HPDE6-E6E7 (cell line): ENCODE results near the gene C4orf54.

Source experiments
- DNase-seq: peaks from one replicate; pipeline ENCODE4 v3.0.0; 2011; ENCODE audit warnings: missing footprints; ENCODE audit errors: extremely low spot score

Gene C4orf54

DNA sequence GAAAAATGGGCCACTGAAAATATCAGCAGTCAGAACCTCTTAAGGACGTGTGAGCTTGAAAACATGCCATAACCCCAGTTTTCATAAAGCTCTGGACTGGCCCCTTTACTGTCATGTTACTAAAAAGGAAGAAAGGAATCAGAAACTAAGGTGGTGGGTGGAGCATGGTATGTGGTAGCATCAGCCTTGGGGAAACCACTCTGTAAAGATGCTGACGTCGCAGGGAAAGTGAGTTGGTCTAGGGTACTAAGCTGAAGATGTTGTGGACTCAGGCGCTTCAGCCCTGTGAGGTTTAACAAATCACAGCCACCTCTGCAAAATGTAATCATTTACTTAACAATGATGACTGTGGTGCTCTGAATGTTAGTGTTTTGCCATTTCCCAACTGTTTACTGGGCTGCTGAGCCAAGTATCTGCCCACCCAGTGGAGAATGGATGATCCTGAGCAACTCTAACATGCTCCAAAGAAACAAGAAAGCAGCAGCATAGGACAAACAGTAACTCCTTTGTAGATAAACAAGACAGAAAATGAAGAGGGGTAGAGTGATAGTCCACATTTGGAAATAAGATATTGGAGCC, 33.4 kb downstream of the C4orf54 start:
- DNase-seq: no peak

DNA sequence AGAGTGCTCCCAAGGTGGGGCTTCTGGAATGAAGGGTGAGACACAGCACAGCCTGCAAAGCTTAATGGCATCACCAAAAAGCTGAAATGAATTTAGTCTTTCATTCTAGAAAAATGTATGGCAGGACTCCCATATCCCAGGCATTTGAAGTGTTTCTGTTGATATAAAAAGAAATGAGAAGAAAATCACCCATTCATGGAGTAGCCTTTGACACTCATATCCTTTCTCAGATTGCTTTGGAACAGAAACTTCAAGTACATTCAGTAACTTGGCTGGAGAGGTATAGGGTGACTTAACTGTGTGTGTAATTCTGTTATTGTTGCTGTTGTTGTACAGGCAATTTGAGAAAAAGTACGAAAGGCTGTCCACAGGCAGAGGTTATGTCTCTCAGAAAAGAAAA, 35.3 kb downstream of the C4orf54 start:
- DNase-seq: no peak

DNA sequence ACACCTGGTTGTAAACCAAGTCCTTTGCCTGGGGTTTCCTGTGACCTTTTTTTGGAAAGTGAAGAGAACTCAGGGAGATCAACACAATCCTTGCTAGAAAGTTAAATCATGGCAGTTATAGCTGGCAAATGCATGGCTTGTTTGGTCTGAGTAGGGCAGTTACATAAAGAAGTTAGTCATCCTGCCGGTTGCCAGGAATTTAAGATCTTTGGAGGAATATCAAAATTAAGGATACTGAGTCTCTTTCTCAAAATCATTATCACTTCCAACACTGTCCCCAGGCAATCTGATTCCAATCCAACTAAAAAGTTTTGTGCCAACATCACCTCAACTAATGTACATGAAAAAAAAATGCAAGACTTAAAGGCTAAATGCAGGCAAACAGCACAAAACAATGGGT, 40.3 kb downstream of the C4orf54 start:
- no peak for DNase-seq

DNA sequence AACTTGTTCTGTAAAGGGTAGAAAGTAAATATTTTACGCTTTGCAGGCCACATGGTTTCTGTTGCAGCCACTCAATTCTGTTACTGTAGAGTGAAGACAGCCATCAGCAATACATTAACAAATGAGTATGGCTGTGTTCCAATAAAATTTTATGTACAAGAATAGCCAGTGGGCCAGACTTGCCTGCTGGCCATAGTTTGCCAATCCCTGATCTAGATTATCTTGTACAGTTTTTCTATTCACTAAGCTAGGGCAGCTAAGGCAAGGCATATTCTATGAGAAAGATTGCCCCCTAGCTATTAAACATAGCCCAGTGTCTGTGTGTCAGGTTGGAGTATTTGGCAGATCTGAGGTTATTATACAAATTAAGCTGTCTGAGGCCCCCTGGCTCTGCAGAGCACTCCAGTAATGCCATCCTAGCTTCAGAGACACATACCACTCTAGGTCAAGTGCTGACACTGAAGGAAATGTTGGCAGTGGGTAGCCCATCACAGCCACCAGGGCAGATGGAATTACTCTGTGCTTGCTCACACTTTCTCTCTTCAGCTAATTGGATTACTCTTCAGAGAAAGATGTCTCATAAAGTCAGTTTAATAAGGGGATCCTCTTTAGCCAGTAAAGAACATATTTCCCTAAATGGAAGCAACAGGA, 42.3 kb downstream of the C4orf54 start:
- no peak for DNase-seq

DNA sequence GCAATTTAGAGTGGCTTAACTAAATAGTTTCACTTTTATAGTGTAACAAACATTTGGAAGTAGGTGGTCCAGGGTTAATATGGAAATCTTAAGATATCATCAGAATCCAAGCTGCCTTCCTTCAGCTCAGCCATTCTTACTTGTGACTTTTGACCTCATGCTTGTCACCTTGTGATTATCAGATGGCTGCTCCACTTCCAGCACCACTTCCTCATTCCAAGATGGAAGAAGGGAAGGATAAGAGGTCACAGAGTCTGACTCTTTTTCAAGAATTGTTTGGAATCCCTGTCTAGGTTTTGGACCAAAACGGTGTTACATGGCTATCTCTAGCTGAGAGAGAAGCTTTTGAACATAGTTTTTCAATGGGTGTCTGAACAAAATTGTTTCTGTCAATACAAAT, 43.1 kb downstream of the C4orf54 start:
- no peak for DNase-seq

DNA sequence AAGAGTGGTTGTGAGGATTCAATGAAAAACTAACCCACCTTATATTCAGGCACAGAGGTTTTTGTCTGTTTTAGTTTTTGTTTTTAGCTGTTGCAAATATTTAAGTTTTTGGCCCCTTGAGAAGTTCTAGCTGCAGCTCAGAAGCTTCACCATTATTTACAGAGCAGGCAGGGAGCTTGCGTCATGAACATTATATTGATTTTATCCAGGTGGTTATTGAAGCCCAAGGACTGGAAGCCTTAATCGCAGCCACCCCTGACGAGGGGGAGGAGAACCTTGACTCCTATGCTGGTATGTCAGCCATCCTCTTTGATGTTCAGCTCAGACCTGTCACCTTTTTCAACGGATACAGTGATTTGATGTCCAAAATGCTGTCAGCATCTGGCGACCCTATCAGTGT, 44.9 kb downstream of the C4orf54 start:
- DNase-seq: no peak

DNA sequence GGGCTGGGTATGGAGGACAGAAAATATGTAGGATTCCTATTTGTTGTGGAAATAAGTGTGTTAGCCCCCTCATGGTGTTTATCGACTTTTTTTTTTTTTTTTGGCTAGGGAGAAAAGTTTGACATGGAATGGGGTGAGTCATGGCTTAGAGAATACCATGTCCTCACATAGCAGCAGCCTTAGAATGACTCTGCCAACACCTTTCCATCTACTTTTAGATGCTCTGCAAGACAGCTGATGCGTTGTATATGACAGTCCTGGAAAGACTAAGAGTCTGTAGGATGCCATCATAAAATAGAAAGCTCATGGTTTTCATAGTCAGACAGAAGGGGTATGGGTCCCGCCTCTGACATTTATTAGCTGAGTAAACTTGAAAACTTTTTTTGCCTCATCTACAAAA, 45.3 kb downstream of the C4orf54 start:
- no peak for DNase-seq

DNA sequence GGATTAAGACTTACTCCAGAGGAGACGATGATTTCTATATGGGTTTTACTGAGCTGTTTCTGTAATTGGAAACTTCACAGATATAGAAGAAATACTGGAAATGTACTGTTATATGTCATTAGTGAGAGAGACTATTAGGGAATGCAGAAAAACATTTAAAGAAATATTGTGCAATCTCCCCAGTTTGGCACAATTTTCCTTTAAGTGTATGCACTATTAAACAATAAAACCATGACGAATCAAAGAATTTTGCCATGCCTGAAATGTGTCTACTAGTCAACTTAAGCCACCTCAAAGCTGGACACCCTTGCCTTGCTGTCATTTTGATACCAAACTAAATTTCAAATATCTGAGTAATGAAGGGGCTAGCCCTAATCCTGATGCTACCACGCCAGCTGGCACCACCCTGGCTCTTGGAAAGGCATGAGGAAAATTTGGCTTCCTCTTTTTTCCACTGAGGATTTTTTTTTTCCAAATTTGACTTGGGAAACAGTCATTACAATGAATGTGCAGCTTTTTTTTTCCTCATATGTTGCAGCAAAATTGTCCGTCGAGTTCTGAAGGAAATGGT, 46.9 kb downstream of the C4orf54 start:
- no peak for DNase-seq

DNA sequence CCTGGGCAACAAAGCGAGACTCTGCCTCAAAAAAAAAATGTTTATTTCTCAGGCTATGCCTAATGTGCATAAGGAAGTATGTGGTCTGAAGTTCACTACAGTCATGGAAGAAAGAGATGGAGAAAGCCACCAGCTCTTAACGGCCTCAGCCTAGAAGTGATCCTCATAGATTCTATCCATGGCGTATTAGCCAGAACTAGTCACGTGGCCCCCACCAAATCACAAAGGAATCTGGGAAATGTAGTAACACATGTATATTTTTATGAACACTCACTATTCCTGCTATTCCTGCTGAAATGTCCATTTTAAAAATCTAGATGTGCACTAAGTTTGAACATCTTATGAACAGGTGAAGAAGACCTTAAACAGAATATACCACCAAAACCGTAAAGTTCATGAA, 49.2 kb downstream of the C4orf54 start:
- no peak for DNase-seq
